K562 (cell line): ENCODE measurements around the gene PDE1C. TPM values are rescaled to one million over a fixed set of nuclear protein-coding genes. Genes with fewer than 3 reads are reported as not detected.

Experiments
- ATAC-seq: fragments of 200-7000 bp; cut with Tn5 transposase; 3 replicates; pipeline ENCODE4 v1.9.1; 2020; ENCODE audit warnings: moderate library complexity
- BruUV-seq: library from RNA; stranded (reverse); fragments of 400-500 nt; replicated peaks from 2 replicates; lab custom pipeline; 2021; lab: Mats Ljungman, UMichigan
- CTCF ChIA-PET: fragments of 300-600 bp; formaldehyde crosslinking; extraction: SDS; loops from one replicate; lab custom pipeline; 2021; ENCODE audit warnings: low intra/inter-chr PET ratio; lab: Yijun Ruan, JAX
- POLR2A ChIA-PET: fragments of 300-600, 350-650 bp; sonication (Branson Sonifier 250); formaldehyde crosslinking; extraction: SDS; loops from one replicate; lab custom pipeline; 2021; ENCODE audit warnings: antibody characterized with exemption, inconsistent platforms; lab: Yijun Ruan, JAX
- DNase-seq, 4 experiments: peaks; one replicate each; pipeline versions ENCODE4 v3.0.0 to v3.0.0-alpha.2; 2011 to 2018; ENCODE audit warnings: low spot score in 3 of 4, mixed read lengths in 3 of 4; ENCODE audit errors: extremely low read depth in 1 of 4
- FAIRE-seq: peaks from 2 replicates; lab custom pipeline; 2011; peaks lifted over from hg19 to GRCh38; lab: Jason Lieb, UNC
- H2AFZ ChIP-seq: 2 replicates; pipeline ENCODE4 v1.6.0; 2011; ENCODE audit warnings: low read depth, low read length, control low read depth, inconsistent platforms
- H3K27ac ChIP-seq: fragments of 200-600 bp; 3 replicates; pipeline ENCODE4 v1.8.0; 2011; ENCODE audit warnings: low read depth, mild to moderate bottlenecking, control low read depth, inconsistent platforms, low read length, moderate library complexity, mixed read lengths; ENCODE audit errors: extremely low read depth
- H3K27me3 ChIP-seq, 2 experiments: fragments of 300-600 bp in 1 of 2; 2 replicates in 1 of 2; 3 replicates in 1 of 2; pipeline versions ENCODE4 v1.6.0 to v1.8.0; 2011; ENCODE audit warnings: inconsistent platforms in 2 of 2, low read length in 2 of 2, mild to moderate bottlenecking in 1 of 2, mixed read lengths in 1 of 2, moderate library complexity in 1 of 2; ENCODE audit not compliant: control insufficient read depth in 2 of 2, insufficient read depth in 2 of 2
- H3K36me3 ChIP-seq: fragments of 300-600 bp; 3 replicates; pipeline ENCODE4 v1.8.0; 2011; ENCODE audit warnings: mild to moderate bottlenecking, low read length, inconsistent platforms; ENCODE audit not compliant: control insufficient read depth, insufficient read depth
- H3K4me1 ChIP-seq, 2 experiments: fragments of 200-600 bp in 1 of 2; replicated peaks in 1 of 2; 2 replicates in 1 of 2; 3 replicates in 1 of 2; pipeline versions ENCODE4 v1.5.1 to v1.8.0; 2011; ENCODE audit warnings: inconsistent platforms in 2 of 2, low read length in 2 of 2, mild to moderate bottlenecking in 1 of 2, mixed read lengths in 1 of 2, moderate library complexity in 1 of 2; ENCODE audit not compliant: control insufficient read depth in 2 of 2, insufficient read depth in 2 of 2
- H3K4me2 ChIP-seq: 2 replicates; pipeline ENCODE4 v1.6.1; 2011; ENCODE audit warnings: low read length, control low read depth, inconsistent platforms, mixed read lengths; ENCODE audit not compliant: insufficient read depth
- H3K4me3 ChIP-seq: fragments of 200-600 bp; sonication (generic), shearing (Covaris generic); 2 replicates; pipeline ENCODE4 v1.5.1; 2016; ENCODE audit warnings: control low read depth, inconsistent platforms
- H3K79me2 ChIP-seq: fragments of 200-600 bp; 3 replicates; pipeline ENCODE4 v1.8.0; 2011; ENCODE audit warnings: low read length, inconsistent platforms; ENCODE audit not compliant: control insufficient read depth, insufficient read depth
- H3K9ac ChIP-seq, 2 experiments: 2 replicates each; pipeline versions ENCODE4 v1.6.0 to v1.6.1; 2011; ENCODE audit warnings: low read depth in 2 of 2, low read length in 2 of 2, control low read depth in 1 of 2, inconsistent platforms in 1 of 2, mild to moderate bottlenecking in 1 of 2, mixed read lengths in 1 of 2; ENCODE audit not compliant: insufficient read depth in 1 of 2
- H3K9me1 ChIP-seq: one replicate; pipeline ENCODE4 v1.6.0; 2011; ENCODE audit warnings: inconsistent platforms, mild to moderate bottlenecking, low read length, moderate library complexity; ENCODE audit not compliant: control insufficient read depth, insufficient read depth
- H3K9me3 ChIP-seq: replicated peaks from 2 replicates; pipeline ENCODE4 v1.5.1; 2011; ENCODE audit warnings: low read depth, low read length, inconsistent platforms; ENCODE audit not compliant: control insufficient read depth, insufficient read depth
- H4K20me1 ChIP-seq: replicated peaks from 2 replicates; pipeline ENCODE4 v1.6.1; 2011; ENCODE audit warnings: low read length, inconsistent platforms, mixed read lengths; ENCODE audit not compliant: control insufficient read depth, insufficient read depth
- ARHGAP35 ChIP-seq: fragments of 450-650 bp; IDR thresholded peaks from 2 replicates; pipeline ENCODE4 v1.6.1; 2018; ENCODE audit not compliant: partially characterized antibody
- BHLHE40 ChIP-seq: IDR thresholded peaks from 2 replicates; pipeline ENCODE4 v1.6.1; 2011; ENCODE audit warnings: low read length, improper control_type of control experiment
- CTBP1 ChIP-seq: fragments of 450-650 bp; IDR thresholded peaks from 2 replicates; pipeline ENCODE4 v1.6.1; 2016; ENCODE audit warnings: borderline replicate concordance
- ETS1 ChIP-seq: conservative IDR thresholded peaks from 2 replicates; pipeline ENCODE4 v1.6.1; 2011; ENCODE audit warnings: low read depth, mild to moderate bottlenecking, low read length; ENCODE audit not compliant: control insufficient read depth
- HDAC3 ChIP-seq: fragments of 450-650 bp; IDR thresholded peaks from 2 replicates; pipeline ENCODE4 v1.6.1; 2018; ENCODE audit warnings: borderline replicate concordance, mild to moderate bottlenecking, moderate library complexity; ENCODE audit not compliant: partially characterized antibody
- MCM3 ChIP-seq: fragments of 450-650 bp; IDR thresholded peaks from 2 replicates; pipeline ENCODE4 v1.6.1; 2016
- NBN ChIP-seq: fragments of 450-650 bp; IDR thresholded peaks from 2 replicates; pipeline ENCODE4 v1.6.1; 2016; ENCODE audit warnings: low read depth, mild to moderate bottlenecking
- ZKSCAN1 ChIP-seq: fragments of 150-350 bp; IDR thresholded peaks from 2 replicates; pipeline ENCODE4 v1.6.1; 2016; ENCODE audit warnings: low read depth, low read length
- ZNF398 ChIP-seq: fragments of 250-450 bp; sonication (Bioruptor Pico); IDR thresholded peaks from 2 replicates; pipeline ENCODE4 v1.8.0; 2021; ENCODE audit warnings: moderate library complexity, mild to moderate bottlenecking, inconsistent platforms
- WGBS: fragments of 100-300 bp; shearing (Covaris generic); methylation state at CpG from one replicate; pipeline ENCODE4 v1.1.6; 2016; ENCODE audit warnings: low coverage, mixed read lengths; ENCODE audit not compliant: insufficient coverage; ENCODE audit errors: missing lambda C conversion rate; 5-methylcytosine and 5-hydroxymethylcytosine counted together
- in situ Hi-C: fragments of 300-500 bp; cut with MboI; formaldehyde crosslinking; loops from 4 replicates; pipeline ENCODE4 v1.15.0; 2018; ENCODE audit warnings: inconsistent platforms, mixed read lengths
- intact Hi-C: fragments of 100-400 bp; cut with micrococcal nuclease; formaldehyde crosslinking; loops from 2 replicates; pipeline ENCODE4 v1.14.2; 2022
- polyA plus RNA-seq, 8 experiments: library from polyadenylated mRNA; depleted of rRNA in 4 of 8; stranded (reverse) in 5 of 8; unstranded in 3 of 8; fragments of >200 nt; fragmentation: Nextera tagmentation in 2 of 8; fragmentation: Illumina TruSeq in 1 of 8; extraction: Ambion mirVana in 2 of 8; extraction: Trizol in 1 of 8; gene quantifications; 2 replicates each; pipeline versions ENCODE4 v1.2.1 to v1.2.3, GENCODE V29; 2011 to 2014; ENCODE audit warnings: inconsistent platforms in 1 of 8, missing spikeins in 1 of 8
- total RNA-seq, 7 experiments: library from RNA; depleted of rRNA in 6 of 7; stranded (reverse); fragments of >200 nt in 6 of 7; fragmentation: Illumina TruSeq in 2 of 7; extraction: Trizol in 2 of 7; gene quantifications; 2 replicates each; pipeline versions ENCODE4 v1.2.1 to v1.2.3, GENCODE V29; 2011 to 2021; ENCODE audit warnings: low replicate concordance in 1 of 7

Gene PDE1C
- total and polyA plus RNA-seq, 9 of the 15 experiments (the other 6 are each of a cell fraction or from before 2014, with no cell fraction given) = under 0.01 to 0.01 TPM; not detected in 7

DNA sequence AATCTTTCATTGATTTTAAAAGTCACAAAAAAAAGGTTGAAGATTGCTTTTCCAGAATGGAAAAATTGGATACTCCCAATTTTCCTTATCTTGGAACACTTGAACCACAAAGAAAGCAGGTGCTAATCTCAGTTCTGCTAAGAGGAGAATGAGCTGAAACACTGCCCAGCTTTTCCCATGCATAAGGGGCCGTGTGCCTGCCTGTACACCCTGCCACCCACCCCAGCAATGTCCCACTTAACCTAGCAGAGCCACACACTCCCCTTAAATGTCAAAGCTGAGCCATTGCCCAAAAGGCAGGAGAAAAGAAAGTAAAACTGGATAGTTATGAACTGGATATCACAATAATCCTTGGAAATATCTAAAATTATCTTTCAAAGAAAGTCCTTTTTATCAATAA, 13.4 kb downstream of the PDE1C start:
- ChIA-PET POLR2A (no interaction called here), CTCF (no interaction called here)
- no peak overlapping the region for H3K4me2 ChIP-seq
- no peak for FAIRE-seq
- H3K4me3 ChIP-seq = no peak overlapping the region
- H3K9ac ChIP-seq = no peak overlapping the region
- DNase-seq = no peak
- in situ Hi-C loops (no loop called here), intact Hi-C loops (no loop called here)
- ATAC-seq = no peak
- no peaks in the 10 kb centered on the region for H3K9me3 ChIP-seq
- H3K27me3 ChIP-seq = no peaks in the 10 kb centered on the region; a peak in 1 of 5 replicates
- H4K20me1 ChIP-seq = no peaks in the 10 kb centered on the region
- H2AFZ ChIP-seq = no peak overlapping the region
- no TSS peak for BruUV-seq
- H3K9me1 ChIP-seq = no peaks in the 10 kb centered on the region
- no peaks in the 10 kb centered on the region for H3K4me1 ChIP-seq
- H3K79me2 ChIP-seq = no peaks in the 10 kb centered on the region
- H3K27ac ChIP-seq = no peak overlapping the region
- 0% methylated on average over 1 of the region's 1 CpG for WGBS
- no peaks in the 10 kb centered on the region for H3K36me3 ChIP-seq
- TF ChIP-seq ARHGAP35 = no peak
- no peak for TF ChIP-seq ZNF398
- no peak for TF ChIP-seq NBN
- no peak for TF ChIP-seq HDAC3

DNA sequence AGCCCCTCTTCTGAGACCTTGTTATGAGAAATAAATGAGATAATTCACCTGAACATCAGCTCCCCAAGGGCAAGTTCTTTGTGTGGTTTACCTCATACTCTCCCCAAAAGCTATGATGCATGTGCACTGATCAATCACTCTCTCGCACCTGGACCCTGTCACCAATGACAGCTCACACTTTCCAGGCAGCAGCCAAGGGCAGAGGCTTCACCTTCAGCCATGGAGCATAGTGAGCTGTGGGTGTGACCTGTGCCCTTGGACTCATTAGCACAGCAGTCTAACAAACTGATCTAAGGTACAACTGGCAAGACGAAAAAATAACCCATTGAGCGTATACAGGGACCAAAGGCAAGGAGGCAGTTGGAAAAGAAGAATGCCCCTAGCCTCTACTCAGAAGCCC, 17.0 kb downstream of the PDE1C start:
- 0% methylated on average over 3 of the region's 3 CpGs for WGBS
- in situ Hi-C loops = no loop called here

More for the DNA sequence above, 17.0 kb downstream of the PDE1C start:
- Histone ChIP-seq H3K9ac (no peak overlapping the region), H3K4me2 (no peak overlapping the region), H3K79me2 (no peaks in the 10 kb centered on the region), H3K36me3 (no peaks in the 10 kb centered on the region), H3K4me1 (no peaks in the 10 kb centered on the region), H2AFZ (no peak overlapping the region), H4K20me1 (no peaks in the 10 kb centered on the region), H3K27me3 (no peaks in the 10 kb centered on the region; a peak in 1 of 5 replicates), H3K27ac (no peak overlapping the region), H3K4me3 (no peak overlapping the region), H3K9me1 (no peaks in the 10 kb centered on the region), H3K9me3 (no peaks in the 10 kb centered on the region)
- TF ChIP-seq CTBP1 = no peak
- no peak for TF ChIP-seq ETS1
- TF ChIP-seq ZKSCAN1 = no peak
- TF ChIP-seq BHLHE40 = no peak
- no peak for TF ChIP-seq MCM3
- DNase-seq = no peak
- POLR2A ChIA-PET = no interaction called here
- intact Hi-C loops = no loop called here
- no peak for ATAC-seq
- no peak for FAIRE-seq
- no TSS peak for BruUV-seq
- CTCF ChIA-PET = no interaction called here
